Hepatocyte (in vitro differentiated cells): Measurements from ENCODE around the gene DIS3L2. TPM values are rescaled to one million over a fixed set of nuclear protein-coding genes. Genes with fewer than 3 reads are reported as not detected.
"Not testable (repeated sequence)": the region's sequence is repeated elsewhere in the genome, so short reads cannot be mapped to it uniquely, and the experiment has no call there.

Source experiments
- DNase-seq: peaks from one replicate; pipeline ENCODE4 v3.0.0-alpha.2; 2016; ENCODE audit warnings: low spot score
- H2AFZ ChIP-seq: fragments of 200-600 bp; sonication (generic); 2 replicates; pipeline ENCODE4 v1.6.0; 2016; ENCODE audit warnings: antibody characterized with exemption, mild to moderate bottlenecking
- H3K27ac ChIP-seq: fragments of 200-600 bp; sonication (generic); 2 replicates; pipeline ENCODE4 v1.5.1; 2016; ENCODE audit warnings: mild to moderate bottlenecking
- H3K27me3 ChIP-seq: fragments of 200-600 bp; sonication (generic); 2 replicates; pipeline ENCODE4 v1.6.1; 2016
- H3K36me3 ChIP-seq: fragments of 200-600 bp; sonication (generic); replicated peaks from 2 replicates; pipeline ENCODE4 v1.5.1; 2016; ENCODE audit warnings: low read depth; ENCODE audit not compliant: insufficient read depth
- H3K4me1 ChIP-seq: fragments of 200-600 bp; sonication (generic); 2 replicates; pipeline ENCODE4 v1.5.1; 2016; ENCODE audit warnings: mild to moderate bottlenecking, moderate library complexity; ENCODE audit not compliant: insufficient read depth
- H3K4me2 ChIP-seq: fragments of 200-600 bp; sonication (generic); 2 replicates; pipeline ENCODE4 v1.6.0; 2016
- H3K4me3 ChIP-seq: fragments of 200-600 bp; sonication (generic); 2 replicates; pipeline ENCODE4 v1.5.1; 2016; ENCODE audit warnings: mild to moderate bottlenecking
- H3K79me2 ChIP-seq: fragments of 200-600 bp; sonication (generic); 2 replicates; pipeline ENCODE4 v1.6.0; 2017; ENCODE audit warnings: mild to moderate bottlenecking
- H3K9me2 ChIP-seq: fragments of 200-600 bp; sonication (generic); replicated peaks from 2 replicates; pipeline ENCODE4 v1.6.0; 2017; ENCODE audit warnings: mild to moderate bottlenecking; ENCODE audit not compliant: insufficient read depth
- H3K9me3 ChIP-seq: fragments of 200-600 bp; sonication (generic); 2 replicates; pipeline ENCODE4 v1.5.1; 2016; ENCODE audit warnings: low read depth, mild to moderate bottlenecking
- H4K20me1 ChIP-seq: fragments of 200-600 bp; sonication (generic); 2 replicates; pipeline ENCODE4 v1.6.0; 2016; ENCODE audit warnings: mild to moderate bottlenecking; ENCODE audit not compliant: insufficient read depth, poor library complexity, severe bottlenecking
- CTCF ChIP-seq: fragments of 200-600 bp; sonication (generic); IDR thresholded peaks from 2 replicates; pipeline ENCODE4 v1.5.1; 2016; ENCODE audit warnings: antibody characterized with exemption, mild to moderate bottlenecking; ENCODE audit not compliant: poor library complexity
- EZH2 ChIP-seq: fragments of 200-600 bp; sonication (generic); IDR thresholded peaks from 2 replicates; pipeline ENCODE4 v1.6.1; 2016; ENCODE audit warnings: antibody characterized with exemption, mild to moderate bottlenecking, borderline replicate concordance
- EZH2phosphoT487 ChIP-seq: fragments of 200-600 bp; sonication (generic); IDR thresholded peaks from one replicate; pipeline ENCODE4 v1.6.1; 2018; ENCODE audit warnings: antibody characterized with exemption, mild to moderate bottlenecking, low read depth, moderate library complexity; ENCODE audit not compliant: unreplicated experiment, severe bottlenecking
- WGBS: methylation state at CpG from one replicate; pipeline ENCODE4 v1.1.6; 2016; ENCODE audit warnings: low lambda C conversion rate; ENCODE audit errors: missing lambda C conversion rate; 5-methylcytosine and 5-hydroxymethylcytosine counted together
- polyA plus RNA-seq: library from polyadenylated mRNA; unstranded; fragments of >200 nt; fragmentation: Nextera tagmentation; extraction: Ambion mirVana; gene quantifications from 2 replicates; pipeline ENCODE4 v1.2.1, GENCODE V29; 2016
- total RNA-seq: library from RNA; depleted of rRNA; stranded (reverse); fragments of >200 nt; gene quantifications from 2 replicates; pipeline ENCODE4 v1.2.3, GENCODE V29; 2014

Gene DIS3L2
- total and polyA plus RNA-seq, 2 experiments from 2014 or later = 19.5 to 20.0 TPM

GRCh38 chr2:232170396-232170795, 208.9 kb downstream of the DIS3L2 start:
- H2AFZ ChIP-seq = no peak overlapping the region
- H3K27me3 ChIP-seq = no peaks in the 10 kb centered on the region
- no peaks in the 10 kb centered on the region for H3K36me3 ChIP-seq
- H3K79me2 ChIP-seq = no peaks in the 10 kb centered on the region
- WGBS = 71% methylated on average over 2 of the region's 2 CpGs
- DNase-seq = no peak
- H3K4me3 ChIP-seq = no peak overlapping the region
- H3K4me1 ChIP-seq = no peaks in the 10 kb centered on the region
- H3K9me3 ChIP-seq = no peaks in the 10 kb centered on the region
- H3K9me2 ChIP-seq = no peaks in the 10 kb centered on the region
- H4K20me1 ChIP-seq = no peaks in the 10 kb centered on the region
- H3K4me2 ChIP-seq = no peak overlapping the region
- no peak overlapping the region for H3K27ac ChIP-seq
- no peak for TF ChIP-seq EZH2

GRCh38 chr2:232174662-232175061, 213.1 kb downstream of the DIS3L2 start:
- Histone ChIP-seq H3K4me1 (no peaks in the 10 kb centered on the region), H3K36me3 (no peaks in the 10 kb centered on the region), H3K27ac (no peak overlapping the region), H3K79me2 (no peaks in the 10 kb centered on the region), H3K27me3 (no peaks in the 10 kb centered on the region), H3K9me3 (no peaks in the 10 kb centered on the region), H3K9me2 (no peaks in the 10 kb centered on the region), H2AFZ (no peak overlapping the region), H3K4me3 (no peak overlapping the region), H4K20me1 (no peaks in the 10 kb centered on the region), H3K4me2 (no peak overlapping the region)
- 85% methylated on average over 4 of the region's 4 CpGs for WGBS
- TF ChIP-seq EZH2 = no peak
- no peak for TF ChIP-seq CTCF
- no peak for TF ChIP-seq EZH2phosphoT487
- no peak for DNase-seq

GRCh38 chr2:232176587-232176986, 215.1 kb downstream of the DIS3L2 start:
- not testable (repeated sequence) for H3K9me3 ChIP-seq, H3K36me3 ChIP-seq, H4K20me1 ChIP-seq, H2AFZ ChIP-seq, H3K27me3 ChIP-seq, H3K27ac ChIP-seq, H3K9me2 ChIP-seq, H3K4me1 ChIP-seq, H3K4me2 ChIP-seq, H3K4me3 ChIP-seq, DNase-seq, H3K79me2 ChIP-seq
- over 99% methylated on average over 5 of the region's 5 CpGs for WGBS

- WGBS = 40% methylated on average over 2 of the region's 2 CpGs
- DNase-seq = no peak
These were observed 221.8 kb downstream of the DIS3L2 start for GRCh38 chr2:232183279-232183678.

GRCh38 chr2:232184346-232184745, 222.8 kb downstream of the DIS3L2 start:
- WGBS = 94% methylated on average over 6 of the region's 6 CpGs
- Histone ChIP-seq H3K27ac (no peak overlapping the region), H3K9me2 (no peaks in the 10 kb centered on the region), H3K4me3 (no peak overlapping the region), H3K9me3 (no peaks in the 10 kb centered on the region), H3K27me3 (no peaks in the 10 kb centered on the region), H3K79me2 (no peaks in the 10 kb centered on the region), H3K4me2 (no peak overlapping the region), H2AFZ (no peak overlapping the region), H3K36me3 (no peaks in the 10 kb centered on the region), H4K20me1 (no peaks in the 10 kb centered on the region), H3K4me1 (no peaks in the 10 kb centered on the region)
- no peak for TF ChIP-seq EZH2
- TF ChIP-seq EZH2phosphoT487 = no peak
- TF ChIP-seq CTCF = no peak
- no peak for DNase-seq

More at GRCh38 chr2:232183279-232183678, 221.8 kb downstream of the DIS3L2 start:
- H3K36me3 ChIP-seq = no peaks in the 10 kb centered on the region
- no peak for TF ChIP-seq EZH2phosphoT487
- H3K27me3 ChIP-seq = no peaks in the 10 kb centered on the region
- no peak overlapping the region for H3K27ac ChIP-seq
- H2AFZ ChIP-seq = no peak overlapping the region
- no peaks in the 10 kb centered on the region for H3K9me3 ChIP-seq
- H3K79me2 ChIP-seq = no peaks in the 10 kb centered on the region
- no peaks in the 10 kb centered on the region for H3K4me1 ChIP-seq
- no peaks in the 10 kb centered on the region for H3K9me2 ChIP-seq
- no peak overlapping the region for H3K4me2 ChIP-seq
- no peaks in the 10 kb centered on the region for H4K20me1 ChIP-seq
- no peak overlapping the region for H3K4me3 ChIP-seq
